Muscle of leg (tissue), 11 donors: Measurements from ENCODE around the gene PRKN. TPM values are rescaled to one million over a fixed set of nuclear protein-coding genes. Genes with fewer than 3 reads are reported as not detected.
"Not testable (repeated sequence)": the region's sequence is repeated elsewhere in the genome, so short reads cannot be mapped to it uniquely, and the experiment has no call there.

Source experiments
- DNase-seq: peaks from one replicate; pipeline ENCODE4 v3.0.0; 2013
- H3K27ac ChIP-seq: one replicate; pipeline ENCODE4 v1.5.1; 2013; ENCODE audit warnings: mild to moderate bottlenecking, low read length, control low read depth
- H3K27me3 ChIP-seq: one replicate; pipeline ENCODE4 v1.6.1; 2013; ENCODE audit warnings: low read length; ENCODE audit not compliant: control insufficient read depth, insufficient read depth
- H3K36me3 ChIP-seq: one replicate; pipeline ENCODE4 v1.6.1; 2013; ENCODE audit warnings: low read length; ENCODE audit not compliant: control insufficient read depth, insufficient read depth
- H3K4me1 ChIP-seq: one replicate; pipeline ENCODE4 v1.6.1; 2013; ENCODE audit warnings: low read length; ENCODE audit not compliant: control insufficient read depth, insufficient read depth
- H3K4me3 ChIP-seq: one replicate; pipeline ENCODE4 v1.5.1; 2013; ENCODE audit warnings: low read length, control low read depth
- H3K9me3 ChIP-seq: replicated peaks from 2 replicates; pipeline ENCODE4 v1.6.1; 2013; ENCODE audit warnings: low read depth, low read length; ENCODE audit not compliant: control insufficient read depth
- WGBS: methylation state at CpG from one replicate; pipeline ENCODE4 v1.1.5; 2013; ENCODE audit warnings: missing lambda C conversion rate; ENCODE audit not compliant: insufficient coverage; 5-methylcytosine and 5-hydroxymethylcytosine counted together
- polyA plus RNA-seq, 8 donors: library from polyadenylated mRNA; unstranded; fragments of 120-200 nt; gene quantifications; one replicate each; pipeline versions ENCODE4 v1.2.1 to v1.2.3, GENCODE V29; 2013; ENCODE audit warnings: inconsistent platforms in 1 of 8, low replicate concordance in 1 of 8; ENCODE audit not compliant: insufficient read length in 8 of 8, insufficient read depth in 1 of 8
- total RNA-seq: library from RNA; stranded (reverse); fragments of 120-200 nt; gene quantifications from one replicate; pipeline ENCODE4 v1.2.4, GENCODE V29; 2013

Gene PRKN
- total and polyA plus RNA-seq, 9 donors, result 2.5 to 4.7 (median 3.9) TPM

DNA sequence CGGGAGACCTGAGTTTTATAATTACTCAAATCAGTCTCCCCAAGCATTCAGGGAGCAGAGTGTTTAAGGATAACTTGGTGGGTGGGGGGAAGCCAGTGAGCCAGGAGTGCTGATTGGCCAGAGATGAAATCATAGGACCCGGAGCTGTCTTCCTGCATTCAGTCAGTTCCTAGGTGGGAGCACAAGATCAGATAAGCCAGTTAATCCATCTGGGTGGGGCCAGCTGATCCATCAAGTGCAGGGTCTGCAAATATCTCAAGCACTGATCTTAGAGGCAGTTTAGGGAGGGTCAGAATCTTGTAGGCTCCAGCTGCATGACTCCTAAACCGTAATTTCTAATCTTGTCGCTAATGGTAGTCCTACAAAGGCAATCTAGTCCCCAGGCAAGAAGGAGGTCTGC, 196.2 kb downstream of the PRKN start:
- not testable (repeated sequence) for H3K27ac ChIP-seq, H3K4me3 ChIP-seq, H3K27me3 ChIP-seq, H3K4me1 ChIP-seq, H3K9me3 ChIP-seq, H3K36me3 ChIP-seq, DNase-seq
- 90% methylated on average over 2 of the region's 4 CpGs for WGBS

DNA sequence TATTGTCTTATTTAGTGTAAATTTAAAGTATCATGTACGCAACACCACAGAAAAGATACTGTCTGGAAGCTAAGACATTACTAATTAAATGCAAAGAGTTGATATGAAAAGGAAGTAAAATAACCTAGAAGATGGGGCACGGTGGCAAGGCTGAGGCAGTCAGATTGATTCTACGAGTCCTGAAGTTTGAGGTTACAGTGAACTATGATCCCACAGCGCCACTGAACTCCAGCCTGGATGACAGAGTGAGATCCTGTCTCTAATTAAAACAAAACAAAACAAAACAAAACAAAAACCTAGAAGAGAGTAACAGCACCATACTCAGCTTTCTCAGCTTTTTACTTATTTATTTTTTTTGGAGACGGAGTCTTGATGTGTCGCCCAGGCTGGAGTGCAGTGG, 199.0 kb downstream of the PRKN start:
- Histone ChIP-seq H3K4me1 (peaks cover 7% of the 10 kb centered on the region), H3K4me3 (no peak overlapping the region), H3K36me3 (no peaks in the 10 kb centered on the region), H3K27me3 (no peaks in the 10 kb centered on the region), H3K27ac (no peak overlapping the region), H3K9me3 (no peaks in the 10 kb centered on the region)
- no peak for DNase-seq
- WGBS, result 80% methylated on average over 1 of the region's 6 CpGs

DNA sequence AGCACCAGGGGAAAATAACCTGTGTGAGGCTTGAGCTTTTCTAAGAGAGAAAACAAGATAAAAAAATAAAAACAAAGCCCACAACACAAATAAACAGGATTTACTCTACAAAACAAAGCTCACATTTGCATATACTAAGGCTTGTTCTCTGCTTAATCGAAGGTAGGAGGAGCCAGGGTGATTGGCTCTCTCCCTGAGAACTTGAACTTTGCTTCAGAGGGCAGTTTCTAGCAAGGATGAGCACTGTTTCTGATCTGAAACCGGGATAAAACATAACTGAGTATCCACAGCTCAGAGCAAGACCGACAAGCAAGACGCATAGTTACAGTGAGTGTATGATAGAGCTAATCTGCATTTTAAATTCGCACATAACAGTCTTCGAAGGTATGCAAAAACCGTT, 200.6 kb downstream of the PRKN start:
- H3K27ac ChIP-seq, result no peak overlapping the region
- H3K27me3 ChIP-seq, result no peaks in the 10 kb centered on the region
- no peak overlapping the region for H3K4me3 ChIP-seq
- peaks cover 5% of the 10 kb centered on the region for H3K4me1 ChIP-seq
- no peaks in the 10 kb centered on the region for H3K9me3 ChIP-seq
- DNase-seq, result no peak
- no peaks in the 10 kb centered on the region for H3K36me3 ChIP-seq
- WGBS, result 100% methylated on average over 1 of the region's 7 CpGs

DNA sequence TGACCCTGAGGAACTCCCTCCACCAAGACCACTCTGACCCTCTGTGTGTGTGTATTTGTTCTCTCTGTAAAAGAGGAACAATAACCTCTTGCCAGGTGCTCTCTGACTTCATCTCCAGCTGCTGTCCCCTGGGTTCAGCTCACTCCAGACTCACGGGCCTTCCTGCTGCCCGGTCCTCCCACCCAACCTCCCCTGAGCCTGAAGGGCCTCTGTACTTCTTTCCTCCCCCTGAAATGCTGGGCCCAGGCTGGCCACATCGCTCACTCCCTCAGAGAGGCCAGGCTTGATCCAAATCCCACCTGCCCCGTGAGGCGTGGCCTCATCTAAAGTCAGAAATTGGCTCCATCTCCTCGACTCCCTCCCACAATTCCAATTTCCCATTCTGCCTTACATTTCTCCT, 202.4 kb downstream of the PRKN start:
- Histone ChIP-seq H3K27me3 (no peaks in the 10 kb centered on the region), H3K9me3 (no peaks in the 10 kb centered on the region), H3K4me3 (no peak overlapping the region), H3K27ac (peak overlapping the region; percentile 85), H3K36me3 (no peaks in the 10 kb centered on the region), H3K4me1 (peaks cover 5% of the 10 kb centered on the region)
- DNase-seq, result peak; percentile 94
- WGBS, result 28% methylated on average over 6 of the region's 6 CpGs

DNA sequence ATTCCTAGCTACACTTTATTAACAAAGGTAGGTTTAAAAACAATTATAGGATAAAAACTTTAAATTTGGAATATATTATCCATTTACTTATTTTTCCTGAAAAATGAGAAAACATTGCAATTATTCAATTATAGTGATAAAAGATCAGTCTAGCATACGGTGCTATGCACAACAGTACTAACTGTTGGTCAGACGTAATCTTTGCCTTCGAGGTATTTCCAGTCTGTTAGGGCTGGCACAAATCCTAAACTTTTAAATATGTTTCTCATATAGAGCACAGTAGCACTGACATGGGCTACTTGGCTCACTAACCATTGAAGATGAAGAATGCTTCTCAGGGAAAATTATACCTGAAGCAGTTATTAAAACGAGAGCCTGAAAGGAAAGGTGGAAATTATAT, 214.8 kb downstream of the PRKN start:
- Histone ChIP-seq H3K36me3 (no peaks in the 10 kb centered on the region), H3K4me1 (no peaks in the 10 kb centered on the region), H3K27me3 (no peaks in the 10 kb centered on the region), H3K4me3 (no peak overlapping the region), H3K27ac (no peak overlapping the region), H3K9me3 (no peaks in the 10 kb centered on the region)
- no peak for DNase-seq
- WGBS, result 67% methylated on average over 1 of the region's 4 CpGs

DNA sequence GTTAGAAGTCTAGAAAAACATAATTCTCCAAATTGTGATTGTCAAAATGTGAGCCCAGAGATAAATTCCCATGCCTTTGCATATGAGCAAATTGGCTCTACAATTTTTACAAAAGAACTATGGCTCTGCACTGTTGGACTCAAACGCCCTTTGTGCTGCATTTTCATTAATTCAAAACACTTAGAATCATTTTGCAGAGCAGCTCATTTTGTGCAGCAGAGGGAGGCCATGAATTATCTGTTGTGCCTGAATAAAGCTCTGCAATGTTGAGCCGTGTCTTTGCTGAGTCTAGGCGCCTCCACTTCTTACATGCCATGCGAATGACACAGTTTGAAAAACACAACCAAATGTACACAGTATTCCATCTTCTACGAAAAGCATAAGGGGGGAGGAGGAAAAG, 230.2 kb downstream of the PRKN start:
- Histone ChIP-seq H3K4me1 (peaks cover 4% of the 10 kb centered on the region), H3K27ac (no peak overlapping the region), H3K36me3 (no peaks in the 10 kb centered on the region), H3K4me3 (no peak overlapping the region), H3K27me3 (no peaks in the 10 kb centered on the region), H3K9me3 (no peaks in the 10 kb centered on the region)
- DNase-seq, result no peak
- WGBS, result 60% methylated on average over 1 of the region's 5 CpGs

DNA sequence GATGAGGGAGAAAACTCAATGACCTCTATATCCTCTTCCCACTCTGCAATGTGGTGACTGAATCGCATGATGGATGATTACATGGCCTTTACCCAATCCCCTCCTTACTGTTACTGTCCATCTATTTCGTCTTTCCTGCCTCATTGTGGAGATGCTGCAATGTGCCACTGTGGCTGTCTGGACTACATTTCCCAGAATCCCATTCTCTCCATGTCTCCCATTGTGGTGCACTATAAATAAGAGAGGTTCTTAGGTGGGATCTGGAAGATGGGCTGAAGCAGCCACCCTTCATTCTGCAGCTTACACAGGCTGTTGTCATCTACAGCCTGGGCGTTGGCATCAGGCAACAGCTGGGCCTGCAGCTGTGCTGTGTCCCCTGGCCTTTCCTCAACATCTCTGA, 233.6 kb downstream of the PRKN start:
- 50% methylated on average over 1 of the region's 3 CpGs for WGBS
- DNase-seq, result no peak
- no peak overlapping the region for H3K4me3 ChIP-seq
- no peak overlapping the region for H3K27ac ChIP-seq
- H3K9me3 ChIP-seq, result no peaks in the 10 kb centered on the region
- no peaks in the 10 kb centered on the region for H3K27me3 ChIP-seq
- no peaks in the 10 kb centered on the region for H3K36me3 ChIP-seq
- H3K4me1 ChIP-seq, result peaks cover 4% of the 10 kb centered on the region

DNA sequence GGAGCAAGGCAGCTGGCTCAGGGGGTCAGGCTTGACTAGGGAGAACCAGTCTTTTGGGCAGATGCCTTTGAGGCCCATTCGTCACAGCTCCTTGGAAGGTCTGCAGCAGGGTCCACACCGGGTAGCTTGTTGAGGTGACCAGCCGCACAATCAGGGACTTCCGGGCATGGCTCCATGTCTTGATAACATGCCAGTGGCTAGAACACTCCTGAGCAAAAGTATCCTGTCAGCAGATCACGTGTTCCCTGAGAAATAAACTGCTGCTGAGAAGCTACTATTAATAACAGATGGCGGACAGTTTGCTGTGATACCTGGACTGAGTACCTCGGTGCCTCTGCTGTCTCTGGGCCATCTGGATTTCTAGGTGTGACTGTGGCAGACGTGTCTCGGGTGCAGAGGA, 235.9 kb downstream of the PRKN start:
- Histone ChIP-seq H3K4me1 (peaks cover 4% of the 10 kb centered on the region), H3K27ac (no peak overlapping the region), H3K36me3 (no peaks in the 10 kb centered on the region), H3K27me3 (no peaks in the 10 kb centered on the region), H3K9me3 (peaks cover 3% of the 10 kb centered on the region), H3K4me3 (no peak overlapping the region)
- 66% methylated on average over 7 of the region's 9 CpGs for WGBS
- DNase-seq, result no peak

DNA sequence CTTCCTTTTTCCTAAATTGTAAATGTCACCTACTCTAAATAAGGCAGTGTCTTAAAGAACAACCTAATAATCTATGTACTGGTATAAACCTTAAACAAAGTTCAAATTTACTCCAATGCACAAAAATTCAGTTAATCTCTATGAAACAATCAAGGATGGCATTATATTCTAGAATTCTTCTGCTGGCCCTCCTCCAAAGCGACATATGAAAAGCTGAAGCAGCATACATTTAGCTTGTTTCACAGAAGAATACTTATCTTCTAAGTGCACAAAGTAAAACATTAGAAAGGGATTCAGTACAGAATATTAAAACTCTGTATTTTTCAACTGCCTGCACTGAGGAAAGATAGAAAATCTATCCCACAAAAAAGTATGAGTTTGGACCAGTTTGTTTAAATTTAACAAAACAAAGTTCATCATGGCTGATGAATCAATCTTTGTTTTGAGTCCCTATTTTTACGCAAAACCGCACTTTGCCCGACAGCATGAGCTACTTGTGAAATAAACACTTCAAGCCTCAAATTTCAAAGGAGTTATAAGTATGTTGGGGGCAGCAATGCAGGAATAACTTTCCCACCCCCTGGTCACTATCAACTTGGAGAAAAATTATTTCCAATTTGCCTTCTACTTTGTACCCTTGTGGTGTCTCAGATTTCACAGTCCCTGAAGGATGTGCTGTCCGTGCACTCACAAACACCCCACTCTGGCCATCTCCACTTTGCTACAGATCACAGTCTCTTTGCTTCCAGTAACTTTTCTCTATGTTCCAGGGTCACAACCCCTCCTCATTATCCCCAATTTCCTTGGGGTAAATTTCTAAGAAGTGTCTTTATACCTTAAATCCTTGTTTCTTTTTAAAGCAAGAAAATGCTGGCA, 238.2 kb downstream of the PRKN start:
- 57% methylated on average over 1 of the region's 5 CpGs for WGBS
- no peak overlapping the region for H3K4me3 ChIP-seq
- H3K36me3 ChIP-seq, result no peaks in the 10 kb centered on the region
- peaks cover 7% of the 10 kb centered on the region for H3K4me1 ChIP-seq
- H3K27ac ChIP-seq, result no peak overlapping the region
- H3K27me3 ChIP-seq, result no peaks in the 10 kb centered on the region
- H3K9me3 ChIP-seq, result peaks cover 3% of the 10 kb centered on the region
- DNase-seq, result no peak

DNA sequence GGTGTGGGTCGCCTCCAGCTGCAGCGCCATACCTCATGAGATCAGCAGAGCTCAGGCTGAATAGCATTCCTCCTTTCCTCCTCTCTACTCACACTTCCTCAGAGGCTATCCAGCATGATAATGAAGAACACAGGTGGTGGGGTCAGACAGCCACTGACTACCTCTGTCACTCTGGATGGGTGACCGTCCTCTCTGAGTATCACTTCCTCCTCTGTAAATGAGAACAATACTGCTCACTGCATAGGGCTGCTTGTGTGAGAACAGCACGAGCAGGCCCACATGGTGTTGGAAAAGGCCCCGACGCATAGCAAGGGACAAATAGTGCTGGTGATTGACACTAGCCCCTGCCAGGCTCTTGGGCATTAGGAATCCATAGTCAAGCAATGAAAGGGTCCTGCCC, 239.1 kb downstream of the PRKN start:
- no peaks in the 10 kb centered on the region for H3K36me3 ChIP-seq
- no peaks in the 10 kb centered on the region for H3K27me3 ChIP-seq
- H3K4me3 ChIP-seq, result no peak overlapping the region
- H3K4me1 ChIP-seq, result peaks cover 2% of the 10 kb centered on the region
- no peak overlapping the region for H3K27ac ChIP-seq
- DNase-seq, result no peak
- H3K9me3 ChIP-seq, result peaks cover 3% of the 10 kb centered on the region
- 95% methylated on average over 5 of the region's 6 CpGs for WGBS
